Nephron (organoid): ENCODE data around the gene GPRC5D.
A peak's percentile ranks its signal among the peaks of the same experiment; 100 is the strongest.

ENCODE experiments used
- H3K27ac Mint-ChIP-seq, 3 experiments: 2 replicates each; pipeline ENCODE4 v1.8.0; 2020; ENCODE audit warnings: mixed read lengths in 3 of 3, mild to moderate bottlenecking in 2 of 3, moderate library complexity in 1 of 3
- H3K27me3 Mint-ChIP-seq: 2 replicates; pipeline ENCODE4 v1.8.0; 2021; ENCODE audit warnings: low read depth, mild to moderate bottlenecking, moderate library complexity, mixed read lengths
- H3K36me3 Mint-ChIP-seq: 2 replicates; pipeline ENCODE4 v1.8.0; 2020; ENCODE audit warnings: low read depth, mixed read lengths
- H3K4me1 Mint-ChIP-seq: 2 replicates; pipeline ENCODE4 v1.8.0; 2020; ENCODE audit warnings: mixed read lengths
- H3K4me3 Mint-ChIP-seq, 3 experiments: 2 replicates each; pipeline ENCODE4 v1.8.0; 2020; ENCODE audit warnings: mild to moderate bottlenecking in 3 of 3, mixed read lengths in 3 of 3, moderate library complexity in 2 of 3
- H3K9me3 Mint-ChIP-seq: 2 replicates; pipeline ENCODE4 v1.8.0; 2020; ENCODE audit warnings: mixed read lengths
- TF ChIP-seq, protein P1 (sequence below), 3 experiments: fragments of 200-600 bp; sonication (generic); IDR thresholded peaks; one replicate each; pipeline ENCODE4 v1.5.0; 2021; ENCODE audit warnings: antibody characterized with exemption in 3 of 3; ENCODE audit not compliant: unreplicated experiment in 3 of 3

The GPRC5D gene

DNA sequence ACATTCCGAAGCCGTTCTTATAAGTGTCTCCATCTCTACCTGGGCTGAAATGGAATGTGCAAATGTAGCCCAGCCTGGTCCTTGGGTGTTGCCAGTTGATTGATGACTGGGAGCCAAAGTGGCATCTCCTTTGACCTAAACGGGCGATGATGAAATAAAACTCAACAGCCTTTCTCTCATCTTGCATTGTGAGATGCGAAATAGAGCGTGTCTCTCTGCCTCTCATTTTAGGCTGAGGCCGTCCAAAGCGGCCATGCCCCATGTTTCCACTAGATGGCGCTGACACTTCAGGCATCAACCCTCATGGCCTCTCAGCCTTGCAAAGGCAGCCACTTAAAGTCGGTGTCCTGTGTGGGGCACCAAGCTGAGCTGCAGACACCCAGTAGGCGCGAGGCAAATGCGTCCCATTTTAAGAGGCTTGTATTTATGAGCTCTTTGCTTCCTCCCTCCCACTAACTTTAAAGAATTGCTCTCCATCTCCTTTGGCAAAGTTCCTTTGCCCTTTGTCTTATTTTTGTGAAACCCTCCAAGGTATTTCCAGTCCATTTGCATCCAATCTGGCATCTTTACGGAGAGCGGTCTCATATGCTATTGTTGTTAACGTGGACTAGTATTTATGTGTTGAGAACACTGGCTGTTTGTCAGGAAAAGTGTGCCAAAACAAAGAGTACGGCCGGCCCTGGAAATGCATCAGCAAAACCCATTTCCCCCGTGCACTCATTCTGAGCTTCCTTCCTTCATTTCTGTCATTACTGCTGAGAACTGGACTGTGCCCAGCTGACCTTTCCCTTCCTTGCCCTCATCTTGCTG, 35.6 kb downstream of the GPRC5D start:
- peak overlapping the region in 1 of 3 experiments; percentile 10 for H3K4me3 Mint-ChIP-seq
- peak overlapping the region in 2 of 3 experiments; percentile 7 to 61 for H3K27ac Mint-ChIP-seq
- no peaks in the 10 kb centered on the region for H3K36me3 Mint-ChIP-seq
- TF ChIP-seq, protein P1, sequence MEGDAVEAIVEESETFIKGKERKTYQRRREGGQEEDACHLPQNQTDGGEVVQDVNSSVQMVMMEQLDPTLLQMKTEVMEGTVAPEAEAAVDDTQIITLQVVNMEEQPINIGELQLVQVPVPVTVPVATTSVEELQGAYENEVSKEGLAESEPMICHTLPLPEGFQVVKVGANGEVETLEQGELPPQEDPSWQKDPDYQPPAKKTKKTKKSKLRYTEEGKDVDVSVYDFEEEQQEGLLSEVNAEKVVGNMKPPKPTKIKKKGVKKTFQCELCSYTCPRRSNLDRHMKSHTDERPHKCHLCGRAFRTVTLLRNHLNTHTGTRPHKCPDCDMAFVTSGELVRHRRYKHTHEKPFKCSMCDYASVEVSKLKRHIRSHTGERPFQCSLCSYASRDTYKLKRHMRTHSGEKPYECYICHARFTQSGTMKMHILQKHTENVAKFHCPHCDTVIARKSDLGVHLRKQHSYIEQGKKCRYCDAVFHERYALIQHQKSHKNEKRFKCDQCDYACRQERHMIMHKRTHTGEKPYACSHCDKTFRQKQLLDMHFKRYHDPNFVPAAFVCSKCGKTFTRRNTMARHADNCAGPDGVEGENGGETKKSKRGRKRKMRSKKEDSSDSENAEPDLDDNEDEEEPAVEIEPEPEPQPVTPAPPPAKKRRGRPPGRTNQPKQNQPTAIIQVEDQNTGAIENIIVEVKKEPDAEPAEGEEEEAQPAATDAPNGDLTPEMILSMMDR (IDR thresholded peaks at IDR 0.05; ENCODE audit: unreplicated experiment in 3 of 3) = peak; percentile 95 to 97 (median 96)
- H3K27me3 Mint-ChIP-seq = peaks cover 3% of the 10 kb centered on the region
- peaks cover 47% of the 10 kb centered on the region for H3K4me1 Mint-ChIP-seq
- H3K9me3 Mint-ChIP-seq = no peaks in the 10 kb centered on the region

DNA sequence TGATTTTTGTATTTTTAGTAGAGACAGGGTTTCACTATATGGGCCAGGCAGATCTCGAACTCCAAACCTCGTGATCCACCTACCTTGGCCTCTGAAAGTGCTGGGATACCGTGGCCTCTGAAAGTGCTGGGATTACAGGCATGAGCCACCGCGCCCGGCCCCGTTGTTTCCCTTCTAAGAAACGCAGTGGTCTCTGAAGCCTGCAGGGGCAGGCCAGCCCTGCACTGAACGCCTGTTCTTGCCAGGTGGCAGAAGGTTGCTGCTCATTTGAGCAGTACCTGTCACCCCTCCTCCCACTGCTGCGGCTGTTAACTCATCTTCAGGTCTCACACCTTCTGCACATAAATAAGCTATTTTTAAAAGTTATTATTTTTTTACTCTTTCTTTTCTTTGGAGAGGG, 36.3 kb downstream of the GPRC5D start:
- Mint-ChIP-seq H3K36me3 (no peaks in the 10 kb centered on the region), H3K27me3 (peaks cover 3% of the 10 kb centered on the region), H3K4me3 (no peak overlapping the region), H3K4me1 (peaks cover 48% of the 10 kb centered on the region), H3K27ac (peak overlapping the region in 1 of 3 experiments; percentile 61), H3K9me3 (no peaks in the 10 kb centered on the region)
- TF ChIP-seq, protein P1 (IDR thresholded peaks at IDR 0.05; ENCODE audit: unreplicated experiment in 3 of 3) = no peak

DNA sequence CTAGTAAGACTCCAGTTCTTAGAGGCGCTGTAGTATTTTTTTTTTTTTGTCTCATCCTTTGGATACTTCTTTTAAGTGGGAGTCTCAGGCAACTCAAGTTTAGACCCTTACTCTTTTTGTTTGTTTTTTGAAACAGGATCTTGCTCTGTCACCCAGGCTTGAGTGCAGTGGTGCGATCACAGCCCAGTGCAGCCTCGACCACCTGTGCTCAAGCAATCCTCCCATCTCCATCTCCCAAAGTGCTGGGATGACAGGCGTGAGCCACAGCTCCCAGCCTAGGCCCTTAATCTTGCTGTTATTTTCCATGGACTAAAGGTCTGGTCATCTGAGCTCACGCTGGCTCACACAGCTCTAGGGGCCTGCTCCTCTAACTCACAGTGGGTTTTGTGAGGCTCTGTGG, 39.3 kb downstream of the GPRC5D start:
- Mint-ChIP-seq H3K4me3 (no peak overlapping the region), H3K4me1 (peaks cover 56% of the 10 kb centered on the region), H3K9me3 (no peaks in the 10 kb centered on the region), H3K27ac (no peak overlapping the region), H3K36me3 (no peaks in the 10 kb centered on the region), H3K27me3 (peaks cover 6% of the 10 kb centered on the region)
- TF ChIP-seq, protein P1 (IDR thresholded peaks at IDR 0.05; ENCODE audit: unreplicated experiment in 3 of 3) = no peak

DNA sequence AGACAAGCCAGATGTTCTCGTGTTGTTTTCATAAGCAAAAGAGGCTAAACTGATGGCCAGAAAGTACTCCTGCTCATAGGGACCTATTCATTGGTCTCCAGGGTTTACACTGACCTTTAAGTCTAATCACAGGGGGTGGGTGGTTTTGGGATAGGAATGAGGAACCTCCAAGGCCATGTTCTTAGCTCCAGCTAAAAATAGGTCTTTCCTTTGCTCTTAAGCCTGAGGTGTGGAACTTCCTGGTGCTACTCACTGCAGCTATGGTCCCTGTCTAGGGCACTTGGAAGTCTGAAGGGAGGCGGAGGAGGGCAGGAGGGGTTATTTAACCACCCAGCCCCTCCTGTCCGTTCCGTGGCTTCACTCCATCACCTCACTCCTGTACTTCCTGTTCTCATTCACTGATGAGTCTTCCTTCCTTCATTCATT, 42.0 kb downstream of the GPRC5D start:
- peaks cover 3% of the 10 kb centered on the region for H3K27me3 Mint-ChIP-seq
- no peak overlapping the region for H3K4me3 Mint-ChIP-seq
- H3K36me3 Mint-ChIP-seq = no peaks in the 10 kb centered on the region
- no peaks in the 10 kb centered on the region for H3K9me3 Mint-ChIP-seq
- peaks cover 38% of the 10 kb centered on the region for H3K4me1 Mint-ChIP-seq
- TF ChIP-seq, protein P1 (IDR thresholded peaks at IDR 0.05; ENCODE audit: unreplicated experiment in 3 of 3) = no peak
- peak overlapping the region in 2 of 3 experiments; percentile 0 to 48 for H3K27ac Mint-ChIP-seq

DNA sequence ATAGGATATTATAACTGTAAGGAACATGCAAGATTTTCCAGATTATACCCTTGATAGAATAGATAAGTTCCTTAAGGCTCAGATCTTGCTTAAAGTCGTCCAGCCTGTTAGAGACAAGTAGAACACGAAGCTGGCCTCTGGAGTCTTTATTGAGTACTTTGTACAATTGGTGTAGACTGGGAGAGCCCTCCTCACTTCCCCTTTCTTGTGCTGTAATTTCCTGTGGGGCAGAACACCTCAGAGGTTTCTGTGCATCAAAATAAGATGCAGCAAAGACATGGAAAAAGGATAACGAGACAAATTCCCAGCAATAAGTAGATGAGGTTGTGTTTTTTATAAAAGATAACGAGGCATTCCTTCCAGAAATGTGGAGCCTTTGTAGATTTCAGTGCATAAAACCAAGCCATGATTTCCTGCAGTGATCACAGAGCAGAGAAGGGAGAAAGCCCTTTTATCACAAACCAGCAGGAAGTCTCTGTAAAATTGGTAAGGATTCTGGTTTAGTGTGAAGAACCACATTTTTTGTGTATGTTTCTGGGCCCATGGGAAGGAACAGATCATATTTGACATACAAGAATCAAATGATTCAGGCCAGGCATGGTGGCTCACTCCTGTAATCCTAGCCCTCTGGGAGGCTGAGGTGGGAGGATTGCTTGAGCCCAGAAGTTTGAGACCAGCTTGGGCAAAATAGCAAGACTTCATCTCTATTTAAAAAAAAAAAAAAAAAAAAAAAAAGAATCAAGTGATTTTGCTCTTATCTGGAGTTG, 42.6 kb downstream of the GPRC5D start:
- no peaks in the 10 kb centered on the region for H3K9me3 Mint-ChIP-seq
- H3K36me3 Mint-ChIP-seq = no peaks in the 10 kb centered on the region
- H3K27ac Mint-ChIP-seq = peak overlapping the region; percentile 7 to 18 (median 9)
- H3K4me3 Mint-ChIP-seq = no peak overlapping the region
- peaks cover 36% of the 10 kb centered on the region for H3K4me1 Mint-ChIP-seq
- H3K27me3 Mint-ChIP-seq = peaks cover 3% of the 10 kb centered on the region
- TF ChIP-seq, protein P1 (IDR thresholded peaks at IDR 0.05; ENCODE audit: unreplicated experiment in 3 of 3) = no peak
